PC-9 (cell line): ENCODE measurements around the gene HELT. TPM values are rescaled to one million over a fixed set of nuclear protein-coding genes. Genes with fewer than 3 reads are reported as not detected.

ENCODE experiments used
- BruUV-seq: library from RNA; stranded (reverse); fragments of 400-500 nt; replicated peaks from 2 replicates; lab custom pipeline; 2021; lab: Mats Ljungman, UMichigan
- CTCF ChIA-PET: fragments of 300-600 bp; sonication (Branson Sonifier 250); formaldehyde crosslinking; loops from one replicate; lab custom pipeline; 2022; ENCODE audit warnings: antibody characterized with exemption; lab: Charles Lee
- POLR2A ChIA-PET: fragments of 300-600 bp; sonication (Branson Sonifier 250); formaldehyde crosslinking; loops from one replicate; lab custom pipeline; 2022; ENCODE audit warnings: antibody characterized with exemption; ENCODE audit not compliant: unreplicated experiment; lab: Charles Lee
- DNase-seq, 2 experiments: peaks; one replicate each; pipeline versions ENCODE4 v3.0.0 to v3.0.0-alpha.2; 2015 to 2022; ENCODE audit warnings: mixed read lengths in 1 of 2
- H2AFZ ChIP-seq: fragments of 200-600 bp; sonication (generic); 2 replicates; pipeline ENCODE4 v1.8.1; 2017; ENCODE audit warnings: antibody characterized with exemption
- H3F3A ChIP-seq: fragments of 200-600 bp; sonication (generic); 2 replicates; pipeline ENCODE4 v1.8.1; 2017; ENCODE audit warnings: antibody characterized with exemption, mild to moderate bottlenecking, low read depth; ENCODE audit not compliant: insufficient read depth
- H3K27ac ChIP-seq: fragments of 200-600 bp; sonication (generic); 2 replicates; pipeline ENCODE4 v1.6.1; 2016; ENCODE audit warnings: mixed run types
- H3K27me3 ChIP-seq: fragments of 200-600 bp; sonication (generic); 2 replicates; pipeline ENCODE4 v1.6.1; 2016; ENCODE audit warnings: low read depth, mixed run types; ENCODE audit not compliant: insufficient read depth
- H3K36me3 ChIP-seq: fragments of 200-600 bp; sonication (generic); 2 replicates; pipeline ENCODE4 v1.6.1; 2016; ENCODE audit warnings: low read depth, mixed run types
- H3K4me1 ChIP-seq: fragments of 200-600 bp; sonication (generic); replicated peaks from 2 replicates; pipeline ENCODE4 v1.6.1; 2016; ENCODE audit warnings: mixed run types; ENCODE audit not compliant: insufficient read depth
- H3K4me2 ChIP-seq: fragments of 200-600 bp; sonication (generic); 2 replicates; pipeline ENCODE4 v1.6.1; 2017; ENCODE audit warnings: mixed run types
- H3K4me3 ChIP-seq: fragments of 200-600 bp; sonication (generic); 2 replicates; pipeline ENCODE4 v1.6.1; 2016; ENCODE audit warnings: mixed run types
- H3K79me2 ChIP-seq: fragments of 200-600 bp; sonication (generic); 2 replicates; pipeline ENCODE4 v1.6.1; 2017; ENCODE audit warnings: low read depth, mixed run types
- H3K9me2 ChIP-seq: fragments of 200-600 bp; sonication (generic); 2 replicates; pipeline ENCODE4 v1.8.1; 2017; ENCODE audit warnings: mild to moderate bottlenecking; ENCODE audit not compliant: insufficient read depth
- H3K9me3 ChIP-seq: fragments of 200-600 bp; sonication (generic); 2 replicates; pipeline ENCODE4 v1.8.1; 2016; ENCODE audit warnings: low read depth; ENCODE audit not compliant: insufficient read depth
- H4K20me1 ChIP-seq: fragments of 200-600 bp; sonication (generic); 2 replicates; pipeline ENCODE4 v1.8.1; 2017; ENCODE audit not compliant: insufficient read depth
- CTCF ChIP-seq: fragments of 200-600 bp; sonication (generic); conservative IDR thresholded peaks from 2 replicates; pipeline ENCODE4 v1.6.1; 2017; ENCODE audit warnings: mixed run types, antibody characterized with exemption, mild to moderate bottlenecking, moderate library complexity
- EZH2 ChIP-seq: fragments of 200-600 bp; sonication (generic); IDR thresholded peaks from 2 replicates; pipeline ENCODE4 v1.8.0; 2017; ENCODE audit warnings: antibody characterized with exemption, low read depth
- intact Hi-C: fragments of 100-400 bp; cut with micrococcal nuclease; formaldehyde crosslinking; loops from one replicate; pipeline ENCODE4 v1.10.0; 2022; ENCODE audit not compliant: unreplicated experiment
- total RNA-seq: library from RNA; stranded (reverse); gene quantifications from 2 replicates; pipeline ENCODE4 v1.2.3, GENCODE V29; 2021

Gene HELT
- total RNA-seq, 1 experiment from 2014 or later: not detected

- no TSS peak for BruUV-seq
- CTCF ChIA-PET: no interaction called here
- H3K4me3 ChIP-seq: no peak overlapping the region
Observed at GRCh38 chr4:185019456-185020292, 1.4 kb downstream of the HELT start.

GRCh38 chr4:185020293-185020808, 2.1 kb downstream of the HELT start:
- ChIA-PET POLR2A (no interaction called here), CTCF (no interaction called here)
- BruUV-seq: no TSS peak
- Histone ChIP-seq H3K27ac (no peak overlapping the region), H3K9me2 (no peaks in the 10 kb centered on the region), H3K9me3 (no peaks in the 10 kb centered on the region), H3K36me3 (no peaks in the 10 kb centered on the region), H3K4me1 (no peaks in the 10 kb centered on the region), H3F3A (no peaks in the 10 kb centered on the region), H3K27me3 (peaks cover 8% of the 10 kb centered on the region; the same call in 1 of the 2 replicates), H3K79me2 (no peaks in the 10 kb centered on the region), H3K4me2 (no peak overlapping the region), H4K20me1 (no peaks in the 10 kb centered on the region), H2AFZ (no peak overlapping the region), H3K4me3 (no peak overlapping the region)
- TF ChIP-seq EZH2 (no peak), CTCF (no peak)
- intact Hi-C loops: no loop called here
- DNase-seq: no peak

More at GRCh38 chr4:185019456-185020292, 1.4 kb downstream of the HELT start:
- no peak overlapping the region for H3K27ac ChIP-seq
- intact Hi-C loops: no loop called here
- H2AFZ ChIP-seq: no peak overlapping the region
- DNase-seq: no peak
- no peaks in the 10 kb centered on the region for H4K20me1 ChIP-seq
- no peaks in the 10 kb centered on the region for H3K9me3 ChIP-seq
- peaks cover 8% of the 10 kb centered on the region; the same call in 1 of the 2 replicates for H3K27me3 ChIP-seq
- TF ChIP-seq EZH2 (no peak), CTCF (no peak)
- H3K79me2 ChIP-seq: no peaks in the 10 kb centered on the region
- POLR2A ChIA-PET: no interaction called here
- no peaks in the 10 kb centered on the region for H3K4me1 ChIP-seq
- no peaks in the 10 kb centered on the region for H3K36me3 ChIP-seq
- H3K9me2 ChIP-seq: no peaks in the 10 kb centered on the region
- no peak overlapping the region for H3K4me2 ChIP-seq
- H3F3A ChIP-seq: no peaks in the 10 kb centered on the region

GRCh38 chr4:185020863-185021761, 2.8 kb downstream of the HELT start:
- no peak for TF ChIP-seq CTCF
- no peak for TF ChIP-seq EZH2
- H3K4me2 ChIP-seq: no peak overlapping the region
- BruUV-seq: no TSS peak
- peaks cover 8% of the 10 kb centered on the region; the same call in 1 of the 2 replicates for H3K27me3 ChIP-seq
- no peaks in the 10 kb centered on the region for H3K4me1 ChIP-seq
- POLR2A ChIA-PET: no interaction called here
- H3K27ac ChIP-seq: no peak overlapping the region
- no peak for DNase-seq
- H3K9me2 ChIP-seq: no peaks in the 10 kb centered on the region
- intact Hi-C loops: no loop called here
- H2AFZ ChIP-seq: no peak overlapping the region
- no peaks in the 10 kb centered on the region for H3K36me3 ChIP-seq
- H3F3A ChIP-seq: no peaks in the 10 kb centered on the region
- H3K79me2 ChIP-seq: no peaks in the 10 kb centered on the region
- H3K4me3 ChIP-seq: no peak overlapping the region
- no peaks in the 10 kb centered on the region for H3K9me3 ChIP-seq
- no peaks in the 10 kb centered on the region for H4K20me1 ChIP-seq
- CTCF ChIA-PET: no interaction called here
